GM23338 (cell line): ENCODE measurements around the gene LRRN4. TPM values are rescaled to one million over a fixed set of nuclear protein-coding genes. Genes with fewer than 3 reads are reported as not detected.

ENCODE experiments used
- CREB1 ChIP-seq: fragments of 250-450 bp; sonication (Bioruptor Pico); IDR thresholded peaks from 2 replicates; pipeline ENCODE4 v1.5.0; 2020; ENCODE audit warnings: low read depth, mild to moderate bottlenecking, moderate library complexity
- EZH2 ChIP-seq: fragments of 200-600 bp; sonication (generic); IDR thresholded peaks from one replicate; pipeline ENCODE4 v1.8.0; 2017; ENCODE audit warnings: antibody characterized with exemption, mild to moderate bottlenecking, low read depth; ENCODE audit not compliant: unreplicated experiment
- JUNB ChIP-seq: IDR thresholded peaks from one replicate; pipeline ENCODE4 v1.6.1; 2016; ENCODE audit warnings: antibody characterized with exemption; ENCODE audit not compliant: unreplicated experiment
- NANOG ChIP-seq: IDR thresholded peaks from 2 replicates; pipeline ENCODE4 v1.6.1; 2016; ENCODE audit warnings: antibody characterized with exemption, borderline replicate concordance
- STAT1 ChIP-seq: IDR thresholded peaks from one replicate; pipeline ENCODE4 v1.6.1; 2016; ENCODE audit warnings: antibody characterized with exemption; ENCODE audit not compliant: unreplicated experiment
- ZNF114 ChIP-seq: fragments of 250-450 bp; sonication (Bioruptor Pico); IDR thresholded peaks from 2 replicates; pipeline ENCODE4 v1.5.0; 2020; ENCODE audit warnings: mild to moderate bottlenecking, moderate library complexity
- ZNF331 ChIP-seq: fragments of 250-450 bp; sonication (Bioruptor Pico); IDR thresholded peaks from 2 replicates; pipeline ENCODE4 v1.5.0; 2020; ENCODE audit warnings: low read depth, mild to moderate bottlenecking, moderate library complexity
- polyA plus RNA-seq: library from polyadenylated mRNA; unstranded; fragments of >200 nt; fragmentation: Nextera tagmentation; extraction: Ambion mirVana; gene quantifications from 2 replicates; pipeline ENCODE4 v1.2.1, GENCODE V29; 2016
- total RNA-seq: library from RNA; depleted of rRNA; stranded (reverse); fragments of >200 nt; shearing (Covaris generic); gene quantifications from 2 replicates; pipeline ENCODE4 v1.2.3, GENCODE V29; 2014
- TF ChIP-seq, protein P1 (sequence below): fragments of 250-450 bp; sonication (Bioruptor Pico); IDR thresholded peaks from 2 replicates; pipeline ENCODE4 v1.5.0; 2020; ENCODE audit warnings: mild to moderate bottlenecking, moderate library complexity
- TF ChIP-seq, protein P2 (sequence below): IDR thresholded peaks from one replicate; pipeline ENCODE4 v1.6.1; 2018; ENCODE audit warnings: antibody characterized with exemption; ENCODE audit not compliant: unreplicated experiment
- TF ChIP-seq, protein P3 (sequence below): IDR thresholded peaks from 2 replicates; pipeline ENCODE4 v1.6.1; 2016; ENCODE audit warnings: antibody characterized with exemption

LRRN4 gene
- total and polyA plus RNA-seq, 2 experiments from 2014 or later: 0.21 to 2.2 TPM

DNA sequence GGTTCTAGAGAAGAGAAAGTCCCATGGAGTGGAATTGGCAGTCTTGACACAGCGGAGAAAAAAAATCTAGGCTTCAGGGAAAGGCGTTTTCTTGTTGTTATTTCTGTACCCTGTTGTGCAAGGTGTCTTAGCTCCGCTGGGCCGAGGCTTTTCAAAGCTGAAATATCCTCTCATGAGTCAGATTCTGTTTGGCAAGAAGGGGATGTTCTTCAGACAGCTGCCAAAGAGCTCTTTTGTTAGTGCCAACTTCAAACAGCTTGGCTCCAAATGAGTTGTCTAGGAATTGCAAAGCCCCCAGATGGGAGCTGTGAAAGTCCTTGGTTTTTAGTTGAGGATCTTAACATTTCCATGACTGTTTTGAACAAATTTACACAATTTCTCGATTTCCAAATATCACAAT lies 45.6 kb downstream of the LRRN4 start (continued):
- TF ChIP-seq, protein P1, sequence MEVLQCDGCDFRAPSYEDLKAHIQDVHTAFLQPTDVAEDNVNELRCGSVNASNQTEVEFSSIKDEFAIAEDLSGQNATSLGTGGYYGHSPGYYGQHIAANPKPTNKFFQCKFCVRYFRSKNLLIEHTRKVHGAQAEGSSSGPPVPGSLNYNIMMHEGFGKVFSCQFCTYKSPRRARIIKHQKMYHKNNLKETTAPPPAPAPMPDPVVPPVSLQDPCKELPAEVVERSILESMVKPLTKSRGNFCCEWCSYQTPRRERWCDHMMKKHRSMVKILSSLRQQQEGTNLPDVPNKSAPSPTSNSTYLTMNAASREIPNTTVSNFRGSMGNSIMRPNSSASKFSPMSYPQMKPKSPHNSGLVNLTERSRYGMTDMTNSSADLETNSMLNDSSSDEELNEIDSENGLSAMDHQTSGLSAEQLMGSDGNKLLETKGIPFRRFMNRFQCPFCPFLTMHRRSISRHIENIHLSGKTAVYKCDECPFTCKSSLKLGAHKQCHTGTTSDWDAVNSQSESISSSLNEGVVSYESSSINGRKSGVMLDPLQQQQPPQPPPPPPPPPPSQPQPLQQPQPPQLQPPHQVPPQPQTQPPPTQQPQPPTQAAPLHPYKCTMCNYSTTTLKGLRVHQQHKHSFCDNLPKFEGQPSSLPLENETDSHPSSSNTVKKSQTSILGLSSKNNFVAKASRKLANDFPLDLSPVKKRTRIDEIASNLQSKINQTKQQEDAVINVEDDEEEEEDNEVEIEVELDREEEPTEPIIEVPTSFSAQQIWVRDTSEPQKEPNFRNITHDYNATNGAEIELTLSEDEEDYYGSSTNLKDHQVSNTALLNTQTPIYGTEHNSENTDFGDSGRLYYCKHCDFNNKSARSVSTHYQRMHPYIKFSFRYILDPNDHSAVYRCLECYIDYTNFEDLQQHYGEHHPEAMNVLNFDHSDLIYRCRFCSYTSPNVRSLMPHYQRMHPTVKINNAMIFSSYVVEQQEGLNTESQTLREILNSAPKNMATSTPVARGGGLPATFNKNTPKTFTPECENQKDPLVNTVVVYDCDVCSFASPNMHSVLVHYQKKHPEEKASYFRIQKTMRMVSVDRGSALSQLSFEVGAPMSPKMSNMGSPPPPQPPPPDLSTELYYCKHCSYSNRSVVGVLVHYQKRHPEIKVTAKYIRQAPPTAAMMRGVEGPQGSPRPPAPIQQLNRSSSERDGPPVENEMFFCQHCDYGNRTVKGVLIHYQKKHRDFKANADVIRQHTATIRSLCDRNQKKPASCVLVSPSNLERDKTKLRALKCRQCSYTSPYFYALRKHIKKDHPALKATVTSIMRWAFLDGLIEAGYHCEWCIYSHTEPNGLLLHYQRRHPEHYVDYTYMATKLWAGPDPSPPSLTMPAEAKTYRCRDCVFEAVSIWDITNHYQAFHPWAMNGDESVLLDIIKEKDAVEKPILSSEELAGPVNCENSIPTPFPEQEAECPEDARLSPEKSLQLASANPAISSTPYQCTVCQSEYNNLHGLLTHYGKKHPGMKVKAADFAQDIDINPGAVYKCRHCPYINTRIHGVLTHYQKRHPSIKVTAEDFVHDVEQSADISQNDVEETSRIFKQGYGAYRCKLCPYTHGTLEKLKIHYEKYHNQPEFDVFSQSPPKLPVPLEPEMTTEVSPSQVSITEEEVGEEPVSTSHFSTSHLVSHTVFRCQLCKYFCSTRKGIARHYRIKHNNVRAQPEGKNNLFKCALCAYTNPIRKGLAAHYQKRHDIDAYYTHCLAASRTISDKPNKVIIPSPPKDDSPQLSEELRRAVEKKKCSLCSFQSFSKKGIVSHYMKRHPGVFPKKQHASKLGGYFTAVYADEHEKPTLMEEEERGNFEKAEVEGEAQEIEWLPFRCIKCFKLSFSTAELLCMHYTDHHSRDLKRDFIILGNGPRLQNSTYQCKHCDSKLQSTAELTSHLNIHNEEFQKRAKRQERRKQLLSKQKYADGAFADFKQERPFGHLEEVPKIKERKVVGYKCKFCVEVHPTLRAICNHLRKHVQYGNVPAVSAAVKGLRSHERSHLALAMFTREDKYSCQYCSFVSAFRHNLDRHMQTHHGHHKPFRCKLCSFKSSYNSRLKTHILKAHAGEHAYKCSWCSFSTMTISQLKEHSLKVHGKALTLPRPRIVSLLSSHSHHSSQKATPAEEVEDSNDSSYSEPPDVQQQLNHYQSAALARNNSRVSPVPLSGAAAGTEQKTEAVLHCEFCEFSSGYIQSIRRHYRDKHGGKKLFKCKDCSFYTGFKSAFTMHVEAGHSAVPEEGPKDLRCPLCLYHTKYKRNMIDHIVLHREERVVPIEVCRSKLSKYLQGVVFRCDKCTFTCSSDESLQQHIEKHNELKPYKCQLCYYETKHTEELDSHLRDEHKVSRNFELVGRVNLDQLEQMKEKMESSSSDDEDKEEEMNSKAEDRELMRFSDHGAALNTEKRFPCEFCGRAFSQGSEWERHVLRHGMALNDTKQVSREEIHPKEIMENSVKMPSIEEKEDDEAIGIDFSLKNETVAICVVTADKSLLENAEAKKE (CRISPR knock-in tag): no peak
- no peak for TF ChIP-seq CREB1 (CRISPR knock-in tag)
- TF ChIP-seq JUNB: no peak
- no peak for TF ChIP-seq STAT1
- TF ChIP-seq NANOG: no peak
- no peak for TF ChIP-seq ZNF331 (CRISPR knock-in tag)
- TF ChIP-seq, protein P2, sequence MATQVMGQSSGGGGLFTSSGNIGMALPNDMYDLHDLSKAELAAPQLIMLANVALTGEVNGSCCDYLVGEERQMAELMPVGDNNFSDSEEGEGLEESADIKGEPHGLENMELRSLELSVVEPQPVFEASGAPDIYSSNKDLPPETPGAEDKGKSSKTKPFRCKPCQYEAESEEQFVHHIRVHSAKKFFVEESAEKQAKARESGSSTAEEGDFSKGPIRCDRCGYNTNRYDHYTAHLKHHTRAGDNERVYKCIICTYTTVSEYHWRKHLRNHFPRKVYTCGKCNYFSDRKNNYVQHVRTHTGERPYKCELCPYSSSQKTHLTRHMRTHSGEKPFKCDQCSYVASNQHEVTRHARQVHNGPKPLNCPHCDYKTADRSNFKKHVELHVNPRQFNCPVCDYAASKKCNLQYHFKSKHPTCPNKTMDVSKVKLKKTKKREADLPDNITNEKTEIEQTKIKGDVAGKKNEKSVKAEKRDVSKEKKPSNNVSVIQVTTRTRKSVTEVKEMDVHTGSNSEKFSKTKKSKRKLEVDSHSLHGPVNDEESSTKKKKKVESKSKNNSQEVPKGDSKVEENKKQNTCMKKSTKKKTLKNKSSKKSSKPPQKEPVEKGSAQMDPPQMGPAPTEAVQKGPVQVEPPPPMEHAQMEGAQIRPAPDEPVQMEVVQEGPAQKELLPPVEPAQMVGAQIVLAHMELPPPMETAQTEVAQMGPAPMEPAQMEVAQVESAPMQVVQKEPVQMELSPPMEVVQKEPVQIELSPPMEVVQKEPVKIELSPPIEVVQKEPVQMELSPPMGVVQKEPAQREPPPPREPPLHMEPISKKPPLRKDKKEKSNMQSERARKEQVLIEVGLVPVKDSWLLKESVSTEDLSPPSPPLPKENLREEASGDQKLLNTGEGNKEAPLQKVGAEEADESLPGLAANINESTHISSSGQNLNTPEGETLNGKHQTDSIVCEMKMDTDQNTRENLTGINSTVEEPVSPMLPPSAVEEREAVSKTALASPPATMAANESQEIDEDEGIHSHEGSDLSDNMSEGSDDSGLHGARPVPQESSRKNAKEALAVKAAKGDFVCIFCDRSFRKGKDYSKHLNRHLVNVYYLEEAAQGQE: no peak
- TF ChIP-seq, protein P3, sequence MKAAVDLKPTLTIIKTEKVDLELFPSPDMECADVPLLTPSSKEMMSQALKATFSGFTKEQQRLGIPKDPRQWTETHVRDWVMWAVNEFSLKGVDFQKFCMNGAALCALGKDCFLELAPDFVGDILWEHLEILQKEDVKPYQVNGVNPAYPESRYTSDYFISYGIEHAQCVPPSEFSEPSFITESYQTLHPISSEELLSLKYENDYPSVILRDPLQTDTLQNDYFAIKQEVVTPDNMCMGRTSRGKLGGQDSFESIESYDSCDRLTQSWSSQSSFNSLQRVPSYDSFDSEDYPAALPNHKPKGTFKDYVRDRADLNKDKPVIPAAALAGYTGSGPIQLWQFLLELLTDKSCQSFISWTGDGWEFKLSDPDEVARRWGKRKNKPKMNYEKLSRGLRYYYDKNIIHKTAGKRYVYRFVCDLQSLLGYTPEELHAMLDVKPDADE: no peak
- no peak for TF ChIP-seq ZNF114 (CRISPR knock-in tag)
- no peak for TF ChIP-seq EZH2
